C4-2B (cell line): Measurements from ENCODE around the gene TSPAN32.

ENCODE experiments used
- CTCF ChIP-seq: fragments of 450-650 bp; conservative IDR thresholded peaks from 2 replicates; pipeline ENCODE4 v1.5.1; 2017; ENCODE audit warnings: mild to moderate bottlenecking
- ZFX ChIP-seq: fragments of 450-650 bp; IDR thresholded peaks from 2 replicates; pipeline ENCODE4 v1.6.1; 2017

- TF ChIP-seq CTCF (no peak), ZFX (no peak)
These were observed 3.5 kb upstream of the TSPAN32 start for GRCh38 chr11:2298131-2298794.
